ENCODE data around the gene CCDC157. TPM values are rescaled to one million over a fixed set of nuclear protein-coding genes. Genes with fewer than 3 reads are reported as not detected.

The CCDC157 gene
- total RNA-seq, 4 donors from 2014 or later: 0.99 to 1.9 (median 1.5) TPM

GRCh38 chr22:30372915-30373314 is 16.1 kb downstream of the CCDC157 start:
- TF ChIP-seq POLR2AphosphoS5 (IDR thresholded peaks at IDR 0.05) (no peak), EP300 (IDR thresholded peaks at IDR 0.05) (no peak), POLR2A (IDR thresholded peaks at IDR 0.05) (no peak)
- TF ChIP-seq, protein P1, sequence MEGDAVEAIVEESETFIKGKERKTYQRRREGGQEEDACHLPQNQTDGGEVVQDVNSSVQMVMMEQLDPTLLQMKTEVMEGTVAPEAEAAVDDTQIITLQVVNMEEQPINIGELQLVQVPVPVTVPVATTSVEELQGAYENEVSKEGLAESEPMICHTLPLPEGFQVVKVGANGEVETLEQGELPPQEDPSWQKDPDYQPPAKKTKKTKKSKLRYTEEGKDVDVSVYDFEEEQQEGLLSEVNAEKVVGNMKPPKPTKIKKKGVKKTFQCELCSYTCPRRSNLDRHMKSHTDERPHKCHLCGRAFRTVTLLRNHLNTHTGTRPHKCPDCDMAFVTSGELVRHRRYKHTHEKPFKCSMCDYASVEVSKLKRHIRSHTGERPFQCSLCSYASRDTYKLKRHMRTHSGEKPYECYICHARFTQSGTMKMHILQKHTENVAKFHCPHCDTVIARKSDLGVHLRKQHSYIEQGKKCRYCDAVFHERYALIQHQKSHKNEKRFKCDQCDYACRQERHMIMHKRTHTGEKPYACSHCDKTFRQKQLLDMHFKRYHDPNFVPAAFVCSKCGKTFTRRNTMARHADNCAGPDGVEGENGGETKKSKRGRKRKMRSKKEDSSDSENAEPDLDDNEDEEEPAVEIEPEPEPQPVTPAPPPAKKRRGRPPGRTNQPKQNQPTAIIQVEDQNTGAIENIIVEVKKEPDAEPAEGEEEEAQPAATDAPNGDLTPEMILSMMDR (IDR thresholded peaks at IDR 0.05): no peak
- WGBS, 2 donors (ENCODE audit: low coverage in 1 of 2): 20% methylated on average over 3 of the region's 8 CpGs; no CpG with 5 or more reads in 1 of the 2 donors
- H3K4me3 ChIP-seq: no peak overlapping the region
- no peaks in the 10 kb centered on the region for H3K27me3 ChIP-seq
- peaks cover 0 to 24% of the 10 kb centered on the region in 2 donors for H3K36me3 ChIP-seq
- H3K4me1 ChIP-seq: no peaks in the 10 kb centered on the region
- H3K9me3 ChIP-seq: no peaks in the 10 kb centered on the region
- ATAC-seq: no peak
- H3K27ac ChIP-seq: no peak overlapping the region

DNA sequence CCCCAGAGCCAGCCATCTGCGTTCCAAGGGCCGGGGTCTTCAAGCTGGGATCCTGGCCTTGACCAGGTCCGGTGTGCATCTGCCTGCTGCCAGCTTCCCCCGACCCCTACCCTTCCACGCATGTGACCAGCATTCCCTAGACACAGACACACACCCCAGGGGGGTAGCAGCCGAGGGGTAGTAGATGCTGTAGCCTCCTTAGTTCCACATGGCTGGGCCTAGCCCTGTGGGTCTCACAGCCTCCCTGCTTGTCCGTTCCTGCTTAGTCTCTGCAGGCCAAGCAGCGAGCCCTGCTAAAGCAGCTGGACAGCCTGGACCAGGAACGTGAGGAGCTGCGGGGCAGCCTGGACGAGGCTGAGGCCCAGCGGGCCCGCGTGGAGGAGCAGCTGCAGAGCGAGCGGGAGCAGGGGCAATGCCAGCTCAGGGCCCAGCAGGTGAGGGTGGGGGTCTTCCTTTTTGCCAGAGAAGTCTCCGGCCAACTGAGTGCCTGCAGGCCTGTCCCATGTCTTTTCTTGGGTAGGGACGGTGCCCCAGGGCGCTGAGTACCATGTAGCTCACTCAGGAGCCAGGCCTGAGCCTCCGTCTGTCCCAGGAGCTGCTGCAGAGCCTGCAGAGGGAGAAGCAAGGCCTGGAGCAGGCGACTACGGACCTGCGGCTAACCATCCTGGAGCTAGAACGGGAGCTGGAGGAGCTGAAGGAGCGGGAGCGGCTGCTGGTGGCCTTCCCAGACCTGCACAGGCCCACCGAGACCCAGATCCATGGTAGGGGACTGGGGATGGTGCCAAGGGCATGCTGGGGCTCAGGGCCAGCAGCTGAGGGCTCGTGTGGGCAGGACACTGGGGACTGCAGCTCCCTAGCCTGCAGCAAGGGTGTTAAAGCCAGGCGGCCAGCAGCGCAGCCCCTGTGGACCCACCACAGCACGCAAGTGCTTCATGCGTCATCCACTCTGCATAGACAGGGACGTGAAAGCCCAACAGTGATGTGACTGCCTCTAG is 16.8 kb downstream of the CCDC157 start:
- Histone ChIP-seq H3K27ac (no peak overlapping the region), H3K27me3 (no peaks in the 10 kb centered on the region), H3K9me3 (no peaks in the 10 kb centered on the region), H3K4me3 (no peak overlapping the region), H3K36me3 (peaks cover 0 to 27% of the 10 kb centered on the region in 2 donors), H3K4me1 (no peaks in the 10 kb centered on the region)
- TF ChIP-seq POLR2AphosphoS5 (IDR thresholded peaks at IDR 0.05): no peak
- TF ChIP-seq, protein P1 (IDR thresholded peaks at IDR 0.05): no peak
- TF ChIP-seq POLR2A (IDR thresholded peaks at IDR 0.05): no peak
- WGBS, 2 donors (ENCODE audit: low coverage in 1 of 2): 69% methylated on average over 6 of the region's 33 CpGs; no CpG with 5 or more reads in 1 of the 2 donors
- ATAC-seq: no peak

- H3K4me1 ChIP-seq: no peaks in the 10 kb centered on the region
- H3K27me3 ChIP-seq: no peaks in the 10 kb centered on the region
- peaks cover 0 to 44% of the 10 kb centered on the region in 2 donors for H3K36me3 ChIP-seq
- no peak for ATAC-seq
- no peaks in the 10 kb centered on the region for H3K9me3 ChIP-seq
- WGBS, 2 donors (ENCODE audit: low coverage in 1 of 2): 94% methylated on average over 3 of the region's 13 CpGs; no CpG with 5 or more reads in 1 of the 2 donors
- H3K27ac ChIP-seq: no peak overlapping the region
- no peak overlapping the region for H3K4me3 ChIP-seq
- no peak for TF ChIP-seq EP300 (IDR thresholded peaks at IDR 0.05)
- TF ChIP-seq POLR2A (IDR thresholded peaks at IDR 0.05): no peak
- no peak for TF ChIP-seq POLR2AphosphoS5 (IDR thresholded peaks at IDR 0.05)
- TF ChIP-seq, protein P1 (IDR thresholded peaks at IDR 0.05): no peak
Measured at GRCh38 chr22:30375312-30375849, 18.6 kb downstream of the CCDC157 start.

- WGBS, 2 donors (ENCODE audit: low coverage in 1 of 2): no CpG with 5 or more reads among the region's 20 CpGs
- no peak overlapping the region for H3K4me3 ChIP-seq
- H3K4me1 ChIP-seq: no peaks in the 10 kb centered on the region
- H3K36me3 ChIP-seq: peaks cover 0 to 89% of the 10 kb centered on the region in 2 donors
- H3K9me3 ChIP-seq: no peaks in the 10 kb centered on the region
- H3K27me3 ChIP-seq: no peaks in the 10 kb centered on the region
- no peak for TF ChIP-seq POLR2AphosphoS5 (IDR thresholded peaks at IDR 0.05)
- TF ChIP-seq, protein P1 (IDR thresholded peaks at IDR 0.05): no peak
- no peak for TF ChIP-seq POLR2A (IDR thresholded peaks at IDR 0.05)
- no peak for TF ChIP-seq EP300 (IDR thresholded peaks at IDR 0.05)
- no peak overlapping the region for H3K27ac ChIP-seq
- ATAC-seq: no peak
Measured at GRCh38 chr22:30380011-30380410, 23.2 kb downstream of the CCDC157 start.

All from gastroesophageal sphincter (tissue), 4 donors.